GM21786 (cell line): Measurements from ENCODE around the gene TRAK1.

Source experiments
- ATAC-seq: cut with Tn5 transposase; IDR thresholded peaks from one replicate; pipeline ENCODE4 v1.9.1; 2021; ENCODE audit not compliant: unreplicated experiment

TRAK1 gene

DNA sequence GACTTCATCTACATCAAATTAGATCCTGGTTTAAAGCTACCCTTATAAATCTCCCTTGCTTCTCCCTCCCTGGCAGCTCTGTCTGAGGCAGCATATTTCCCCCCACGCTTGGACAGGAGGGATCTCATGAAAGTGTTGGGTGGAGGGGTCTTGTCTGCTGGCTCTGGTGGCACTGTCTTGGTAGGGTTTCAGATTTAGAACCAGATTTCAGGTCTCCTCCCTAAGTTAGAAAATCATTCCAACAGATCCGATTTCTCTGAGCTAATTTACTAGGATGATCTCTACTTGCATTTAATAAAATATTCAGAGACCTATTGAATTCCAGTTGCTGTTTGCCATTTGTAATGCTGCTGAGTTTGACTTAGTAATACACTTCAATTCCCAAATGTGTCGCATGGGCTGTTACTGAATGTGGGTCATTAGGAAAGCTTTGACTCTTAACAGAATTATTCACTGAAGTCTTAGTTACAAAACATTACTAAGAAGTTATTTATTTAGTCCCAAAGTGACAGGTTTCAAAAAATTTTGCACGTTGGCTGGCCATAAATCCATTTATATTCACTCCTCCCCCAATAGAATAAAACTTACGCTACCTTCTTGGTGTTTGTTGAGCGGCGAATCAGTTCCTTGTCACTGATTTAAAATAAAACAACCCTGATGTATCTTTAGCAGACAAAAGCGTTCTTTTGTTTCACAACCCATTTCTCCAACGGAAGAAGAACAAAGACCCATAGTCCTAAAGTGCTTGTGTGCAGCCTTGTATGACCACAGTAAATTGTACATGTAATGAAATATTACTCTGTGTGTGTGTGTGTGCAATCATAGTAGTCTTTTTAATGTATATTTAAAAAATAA, 84.5 kb downstream of the TRAK1 start:
- ATAC-seq, result no peak

DNA sequence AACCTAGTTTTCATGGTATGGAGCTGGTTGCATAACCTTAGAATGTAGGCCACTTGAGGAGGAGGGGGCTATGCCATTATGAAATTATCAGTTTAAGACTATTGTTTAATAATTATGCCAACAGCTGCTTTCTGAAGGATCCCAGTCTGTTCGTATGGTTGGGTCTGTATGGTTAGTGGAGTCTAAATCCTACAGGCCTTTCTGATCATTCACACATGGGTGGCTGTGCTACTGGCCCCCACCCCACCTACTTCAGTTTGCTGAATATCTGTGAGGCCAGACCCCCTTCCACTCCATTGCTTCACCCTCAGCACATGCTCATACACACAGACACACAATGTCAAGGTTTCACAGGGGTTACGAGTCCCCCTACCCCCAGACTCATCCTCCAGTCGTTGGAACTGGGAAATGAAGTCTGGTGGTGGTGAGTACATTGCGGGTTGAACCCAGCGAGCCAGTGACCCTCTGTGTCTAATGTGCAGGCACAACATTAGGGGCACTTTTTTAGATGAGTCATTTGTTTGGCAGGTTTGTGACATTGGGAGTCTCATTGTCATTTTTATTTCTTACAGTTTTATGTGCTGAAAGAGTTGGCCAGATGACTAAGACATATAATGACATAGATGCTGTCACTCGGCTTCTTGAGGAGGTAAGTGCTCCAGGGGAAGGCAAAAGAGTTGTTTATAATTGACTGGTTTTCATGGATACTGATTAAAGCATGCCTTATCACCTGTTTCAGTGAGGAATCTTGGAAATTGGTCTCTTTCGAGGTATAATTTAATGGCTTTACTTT, 85.3 kb downstream of the TRAK1 start:
- ATAC-seq, result no peak

DNA sequence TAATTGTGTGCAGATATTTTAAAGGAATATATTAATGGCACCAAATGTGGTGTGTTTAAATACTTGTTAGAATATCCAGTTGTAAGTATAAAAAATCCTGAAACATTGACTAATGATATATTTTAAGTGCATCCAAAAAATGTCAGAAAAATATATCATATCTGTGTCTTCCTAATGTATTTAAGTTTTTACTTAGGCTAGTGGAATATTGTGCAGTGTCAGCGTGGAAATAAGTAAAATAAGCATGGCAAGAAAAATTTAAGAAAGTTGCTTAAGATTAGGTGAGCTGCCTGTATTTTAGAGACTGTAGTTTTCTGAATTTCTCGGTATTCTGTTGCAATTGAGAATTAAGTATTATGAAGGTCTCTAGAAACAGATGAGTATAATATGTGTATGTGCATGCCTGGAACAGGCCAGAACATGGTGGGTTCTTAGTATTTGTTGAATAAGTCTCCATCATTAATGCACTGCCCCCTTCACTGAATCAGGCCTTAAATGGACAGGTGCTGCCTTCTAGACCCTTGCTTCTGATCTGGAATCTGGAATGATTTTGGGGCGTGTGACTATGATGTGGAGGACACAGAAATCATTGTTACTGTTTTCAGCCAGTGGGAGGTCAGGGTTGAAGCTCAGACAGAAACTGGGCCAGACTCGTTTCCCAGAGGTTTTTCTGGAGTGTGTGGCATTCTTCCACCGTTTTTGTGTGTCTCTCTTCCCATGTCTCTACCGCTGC, 86.1 kb downstream of the TRAK1 start:
- no peak for ATAC-seq

DNA sequence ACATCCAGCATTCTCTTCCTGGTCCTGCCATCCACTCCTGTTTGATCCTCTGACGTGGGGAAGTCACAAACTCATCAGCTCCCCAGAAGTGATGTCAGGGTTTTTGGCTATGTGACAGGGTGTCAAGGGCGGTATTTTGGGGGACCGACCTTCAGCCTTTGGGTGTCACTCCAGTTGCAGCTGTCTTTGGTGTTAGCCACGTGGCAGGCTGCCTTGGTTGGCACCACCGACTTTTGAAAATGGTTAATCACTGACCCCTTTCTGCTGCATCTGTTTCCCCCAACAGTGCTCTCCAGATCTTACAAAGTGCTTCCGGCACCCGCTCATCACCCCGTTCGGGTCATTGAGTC, 86.6 kb downstream of the TRAK1 start:
- ATAC-seq, result no peak

DNA sequence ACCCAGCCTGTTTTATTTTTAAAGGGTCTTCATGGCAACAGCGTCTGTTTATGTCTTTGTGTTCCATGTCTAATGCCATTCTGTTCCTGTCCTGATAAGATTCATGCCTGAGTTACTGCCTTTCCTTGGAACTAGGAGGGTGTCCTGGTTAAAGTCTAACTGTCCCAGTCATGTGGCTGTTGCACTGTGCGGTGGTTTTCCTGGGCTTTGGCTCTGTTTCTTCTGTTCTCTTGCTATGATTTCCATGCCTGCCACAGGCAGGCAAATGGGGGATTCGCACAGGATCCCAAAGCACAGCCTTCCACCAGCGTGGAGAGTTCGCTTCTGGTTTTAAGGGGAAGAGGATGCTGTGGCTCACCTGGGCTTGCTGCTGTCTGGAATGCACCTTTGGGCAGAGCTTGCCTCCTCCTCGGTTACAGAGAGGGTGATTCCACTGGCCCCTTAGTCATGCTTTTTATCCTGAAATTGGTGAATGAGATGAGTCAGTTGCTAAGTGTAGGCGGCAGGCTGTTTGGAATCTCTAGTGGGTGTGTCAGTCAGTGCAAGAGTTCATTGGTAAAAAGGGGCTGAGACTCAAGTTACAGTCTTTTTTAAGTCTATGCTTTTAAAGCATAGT, 88.1 kb downstream of the TRAK1 start:
- ATAC-seq, result no peak

DNA sequence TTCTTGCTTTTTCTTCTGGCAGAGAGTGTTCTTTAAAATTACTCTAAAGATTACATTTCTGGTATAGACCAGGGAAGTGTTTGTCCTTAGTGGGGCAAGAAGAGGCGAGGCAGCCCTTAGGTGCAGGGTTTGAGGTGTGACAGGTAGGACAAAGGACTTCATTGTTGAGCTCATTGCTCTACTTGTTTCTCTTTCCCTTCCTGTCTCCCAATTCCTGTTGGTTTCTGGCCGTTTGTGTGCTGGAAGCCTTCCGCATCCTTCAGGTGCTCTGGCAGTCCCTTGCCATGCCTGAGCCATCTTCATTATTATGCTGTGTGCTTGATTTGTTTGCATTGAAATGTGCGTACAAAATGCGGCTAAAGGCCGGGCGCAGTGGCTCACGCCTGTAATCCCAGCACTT, 89.7 kb downstream of the TRAK1 start:
- ATAC-seq, result no peak

DNA sequence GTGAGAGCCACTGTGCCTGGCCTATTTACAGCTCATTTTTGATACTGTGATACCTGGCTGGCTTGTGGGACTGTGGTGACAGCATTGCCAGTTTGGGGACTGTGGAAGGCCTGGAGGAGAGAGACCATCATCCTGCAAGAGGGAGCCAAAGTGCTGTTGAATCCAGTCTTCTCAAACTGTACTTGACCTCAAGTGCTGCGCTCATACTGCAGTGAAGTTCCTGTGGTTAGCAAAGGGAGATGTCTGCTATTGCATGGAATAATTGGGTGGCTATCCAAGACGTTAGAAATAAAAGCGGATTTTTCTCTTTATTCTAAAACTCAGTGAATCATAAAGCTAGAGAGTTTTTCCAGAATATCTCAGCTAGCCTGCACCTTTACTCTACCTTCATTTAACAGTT, 91.4 kb downstream of the TRAK1 start:
- no peak for ATAC-seq

DNA sequence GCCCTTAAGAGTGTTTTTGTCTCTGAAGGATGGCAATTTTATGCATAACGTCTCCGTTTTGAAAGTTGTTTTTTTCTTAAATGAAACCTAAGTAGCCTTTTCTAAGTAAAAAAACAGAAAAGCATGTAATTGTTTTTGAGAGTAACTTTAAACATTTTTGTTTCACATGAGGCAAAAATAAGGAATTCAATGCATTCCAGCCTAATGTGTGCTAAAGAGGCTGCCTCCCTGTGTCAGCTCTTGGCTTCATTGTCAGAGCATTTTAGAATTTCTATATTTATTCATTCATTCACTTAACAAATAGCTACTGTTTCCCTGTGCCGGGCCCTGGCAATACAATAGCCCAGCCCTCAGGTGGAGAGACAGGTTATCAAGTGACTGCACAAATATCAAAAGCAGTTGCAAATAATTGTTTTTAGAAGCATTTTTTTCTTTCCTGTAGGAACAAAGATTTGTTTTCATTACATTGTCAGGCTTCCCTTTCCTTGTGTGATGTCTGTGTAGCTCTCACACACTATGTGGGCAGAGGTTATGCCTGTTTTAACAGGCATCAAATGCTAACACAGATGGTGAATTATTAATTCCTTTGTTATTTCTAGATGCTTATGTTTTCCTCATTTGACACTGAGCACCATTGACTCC, 93.0 kb downstream of the TRAK1 start:
- no peak for ATAC-seq

DNA sequence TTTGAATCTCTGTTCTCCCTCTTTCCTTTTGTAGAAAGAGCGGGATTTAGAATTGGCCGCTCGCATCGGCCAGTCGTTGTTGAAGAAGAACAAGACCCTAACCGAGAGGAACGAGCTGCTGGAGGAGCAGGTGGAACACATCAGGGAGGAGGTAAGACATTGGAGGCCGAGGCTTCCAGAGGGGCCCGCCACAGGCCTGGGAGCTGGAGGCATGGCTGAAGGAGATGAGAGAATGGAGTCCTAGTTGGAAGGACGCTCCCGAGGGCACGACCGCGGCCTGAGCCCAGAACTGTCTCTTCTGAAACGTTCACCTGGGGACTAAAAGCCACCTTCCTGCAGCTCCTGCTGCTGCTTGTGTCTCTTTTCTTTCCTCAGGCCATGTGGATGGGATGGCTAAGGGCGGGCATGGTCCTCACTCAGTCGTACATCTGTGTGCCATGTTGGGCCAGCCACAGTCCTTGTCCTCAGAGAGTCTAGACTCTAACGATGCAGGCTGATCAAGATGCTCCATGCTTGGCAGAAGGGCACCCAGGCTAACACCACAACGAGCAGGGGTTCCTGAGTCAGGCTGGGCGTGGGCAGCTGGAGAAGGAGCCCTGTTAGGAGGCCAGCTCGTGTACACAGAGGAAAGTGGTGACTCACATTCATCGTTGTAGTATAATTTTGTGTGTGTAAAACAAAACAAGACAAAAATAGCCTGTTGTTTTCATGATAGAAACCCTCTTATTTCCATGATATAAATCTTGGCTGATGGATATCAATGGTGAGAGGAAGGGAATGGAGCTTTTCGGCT, 93.7 kb downstream of the TRAK1 start:
- ATAC-seq, result no peak

DNA sequence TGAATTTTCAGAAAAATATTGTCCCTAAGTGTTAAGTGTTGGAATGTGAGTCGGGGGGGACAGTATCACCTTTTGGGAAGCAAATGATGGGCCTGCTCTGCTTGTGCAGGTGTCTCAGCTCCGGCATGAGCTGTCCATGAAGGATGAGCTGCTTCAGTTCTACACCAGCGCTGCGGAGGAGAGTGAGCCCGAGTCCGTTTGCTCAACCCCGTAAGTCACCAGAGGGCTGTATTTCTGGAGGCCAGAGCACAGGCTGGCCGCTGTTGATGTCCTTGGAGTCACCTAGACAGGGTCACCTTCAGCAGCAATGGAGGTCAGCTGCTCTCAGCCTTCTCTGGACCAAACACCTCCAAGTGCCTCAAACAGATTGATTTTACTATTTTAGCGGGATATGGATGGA, 96.8 kb downstream of the TRAK1 start:
- no peak for ATAC-seq

DNA sequence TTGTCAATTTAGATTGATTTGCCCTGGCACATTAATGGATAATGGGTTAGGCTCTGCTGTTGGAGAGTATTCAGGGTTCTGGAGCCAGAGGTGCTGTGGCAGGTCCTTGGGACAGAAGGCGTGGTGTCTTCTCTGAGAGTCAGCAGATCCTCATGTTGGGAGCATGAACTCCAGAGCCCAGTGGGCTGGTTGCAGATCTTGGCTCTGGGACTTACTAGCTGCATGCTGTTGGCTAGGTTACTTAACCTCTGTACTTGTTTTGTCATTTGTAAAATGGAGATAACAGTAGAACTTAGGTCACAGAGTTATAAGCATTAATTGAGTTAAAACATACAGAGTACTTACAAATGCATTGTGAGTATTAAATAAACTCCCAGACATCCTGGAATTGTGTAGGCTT, 97.2 kb downstream of the TRAK1 start:
- ATAC-seq, result no peak

DNA sequence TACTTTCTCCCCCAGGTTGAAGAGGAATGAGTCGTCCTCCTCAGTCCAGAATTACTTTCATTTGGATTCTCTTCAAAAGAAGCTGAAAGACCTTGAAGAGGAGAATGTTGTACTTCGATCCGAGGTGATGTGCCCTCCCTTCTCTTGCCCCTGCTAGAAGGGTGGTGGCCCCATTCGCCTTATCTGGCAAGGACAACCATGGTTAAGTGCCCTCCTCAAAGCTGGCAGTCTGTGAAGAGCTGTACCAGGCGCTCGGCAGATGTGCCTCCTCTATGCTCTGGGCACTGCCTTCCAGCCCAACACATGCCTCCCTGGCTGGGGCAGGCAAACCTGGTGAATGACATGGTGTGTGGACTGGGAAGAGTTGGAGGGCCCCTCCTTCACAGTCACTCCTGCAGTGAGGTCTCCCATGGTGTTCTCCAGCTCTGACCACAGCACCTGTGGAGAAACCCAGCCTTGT, 97.9 kb downstream of the TRAK1 start:
- ATAC-seq, result no peak

DNA sequence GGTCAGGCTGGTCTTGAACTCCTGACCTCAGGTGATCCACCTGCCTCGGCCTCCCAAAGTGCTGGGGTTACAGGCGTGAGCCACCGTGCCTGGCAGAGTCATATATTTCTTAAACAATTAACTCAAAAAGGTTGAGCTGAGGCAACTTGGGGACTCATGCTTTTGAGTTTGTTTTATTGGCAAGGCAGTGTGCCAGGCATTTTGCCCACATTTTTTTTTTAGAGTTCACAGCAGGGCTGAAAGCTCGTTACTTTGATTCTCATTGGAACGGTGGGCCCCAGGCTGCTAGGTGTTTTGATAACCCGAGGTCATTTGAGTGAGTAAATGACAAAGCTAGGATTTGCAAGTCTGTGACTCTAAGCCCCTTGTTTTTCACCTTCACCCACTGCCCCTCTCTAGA, 98.6 kb downstream of the TRAK1 start:
- no peak for ATAC-seq

DNA sequence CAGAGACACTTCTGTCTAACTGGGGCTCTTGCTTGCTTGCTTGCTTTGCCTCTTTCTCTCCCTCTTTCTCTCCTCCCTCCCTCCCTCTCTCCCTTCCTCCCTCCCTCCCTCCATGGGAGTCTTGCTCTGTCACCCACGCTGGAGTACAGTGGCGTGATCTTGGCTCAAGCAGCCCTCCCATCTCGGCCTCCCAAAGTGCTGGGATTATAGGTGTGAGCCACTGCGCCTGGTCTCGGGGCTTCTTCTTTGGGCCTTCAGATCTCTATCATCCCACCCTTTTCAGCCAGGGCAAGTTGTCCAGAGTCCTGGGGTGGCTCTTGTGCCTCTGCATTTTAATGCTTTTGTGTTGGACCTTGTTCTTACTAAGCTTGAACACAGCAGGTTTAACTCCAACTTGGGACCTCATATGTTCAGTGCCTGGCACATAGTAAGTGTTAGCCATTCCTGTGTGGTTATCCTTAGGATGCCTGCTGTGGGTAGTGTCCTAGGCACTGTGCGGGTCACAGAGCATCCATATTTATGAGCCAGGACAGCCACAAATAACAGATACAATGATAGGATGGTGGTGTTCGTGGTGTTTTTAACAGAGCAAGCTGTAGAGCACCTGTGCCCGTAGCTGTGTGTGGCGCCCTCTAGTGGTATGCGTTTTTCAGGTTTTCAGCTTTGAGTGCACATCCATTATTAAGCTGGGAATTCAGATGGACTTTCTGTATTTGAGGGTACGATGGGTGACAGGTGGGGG, 99.7 kb downstream of the TRAK1 start:
- no peak for ATAC-seq

DNA sequence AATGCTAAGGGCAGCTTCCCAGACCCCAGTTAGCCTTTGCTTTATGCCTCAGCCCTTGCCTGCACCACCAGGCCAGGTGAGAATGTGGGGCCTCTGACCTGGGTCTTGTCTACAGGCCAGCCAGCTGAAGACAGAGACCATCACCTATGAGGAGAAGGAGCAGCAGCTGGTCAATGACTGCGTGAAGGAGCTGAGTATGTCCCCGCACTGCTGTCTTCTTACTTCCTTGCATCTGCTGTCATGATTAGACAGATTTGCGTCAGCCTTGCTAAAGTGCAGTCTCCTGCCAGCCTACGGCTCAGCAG, 100.2 kb downstream of the TRAK1 start:
- ATAC-seq, result no peak

DNA sequence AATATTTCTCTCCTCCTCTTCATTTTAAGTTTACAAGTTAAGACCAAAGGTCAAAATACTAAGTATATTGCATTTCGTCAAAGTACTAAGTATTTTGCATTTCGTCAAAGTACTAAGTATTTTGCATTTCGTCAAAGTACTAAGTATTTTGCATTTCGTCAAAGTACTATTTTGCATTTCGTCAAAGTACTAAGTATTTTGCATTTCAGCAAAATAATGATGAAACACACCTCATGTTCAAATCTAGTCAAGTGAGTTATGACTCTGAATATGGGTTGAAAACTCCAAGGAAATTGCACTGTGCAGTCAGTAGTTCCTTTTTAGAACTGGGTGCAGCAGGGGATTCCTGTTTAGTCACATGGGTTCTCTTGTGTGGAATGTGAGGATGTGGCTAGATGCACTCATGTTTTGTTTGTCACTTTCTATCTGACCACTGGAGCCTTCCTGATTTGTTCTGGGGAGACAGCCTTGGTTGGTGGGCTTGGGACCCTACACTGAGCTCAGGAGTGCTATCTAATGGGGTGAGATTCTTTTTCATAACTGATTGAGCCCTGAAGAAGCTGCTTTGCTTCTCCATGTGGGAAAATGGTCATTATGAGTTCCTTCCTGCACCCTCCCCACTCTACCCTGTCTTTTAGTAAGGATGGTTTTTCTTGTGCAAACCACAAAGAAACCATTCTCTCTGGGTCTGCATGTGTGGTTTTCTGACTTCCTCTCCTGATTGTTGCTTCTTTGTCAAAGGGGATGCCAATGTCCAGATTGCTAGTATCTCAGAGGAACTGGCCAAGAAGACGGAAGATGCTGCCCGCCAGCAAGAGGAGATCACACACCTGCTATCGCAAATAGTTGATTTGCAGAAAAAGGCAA, 101.4 kb downstream of the TRAK1 start:
- peak; percentile 36 for ATAC-seq

DNA sequence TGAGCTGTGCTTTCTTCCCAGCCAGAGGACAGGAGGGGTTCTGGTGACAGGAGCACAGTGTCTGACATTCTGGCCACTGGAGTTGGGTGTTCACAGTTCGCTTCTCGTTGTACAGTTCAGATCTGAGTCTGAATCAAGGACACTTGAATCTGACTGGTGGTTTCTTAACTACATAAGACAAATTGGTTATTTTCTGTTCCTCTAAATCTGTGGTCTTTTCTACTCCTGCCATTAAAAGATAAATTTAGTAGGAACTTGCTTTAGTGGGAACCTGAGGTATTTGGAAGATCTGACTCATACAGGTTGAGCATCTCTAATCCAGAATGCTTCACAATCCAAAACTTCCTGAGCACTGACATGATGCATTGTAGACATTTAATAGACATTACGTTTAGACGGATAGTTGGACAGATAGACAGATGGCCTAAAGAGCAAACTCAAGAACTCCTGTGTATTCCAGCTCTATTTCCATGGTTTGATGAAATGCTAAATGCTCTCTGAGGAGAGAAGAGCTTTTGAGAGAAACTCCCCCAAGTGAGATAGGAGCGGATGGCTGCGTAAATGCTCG, 103.9 kb downstream of the TRAK1 start:
- no peak for ATAC-seq

DNA sequence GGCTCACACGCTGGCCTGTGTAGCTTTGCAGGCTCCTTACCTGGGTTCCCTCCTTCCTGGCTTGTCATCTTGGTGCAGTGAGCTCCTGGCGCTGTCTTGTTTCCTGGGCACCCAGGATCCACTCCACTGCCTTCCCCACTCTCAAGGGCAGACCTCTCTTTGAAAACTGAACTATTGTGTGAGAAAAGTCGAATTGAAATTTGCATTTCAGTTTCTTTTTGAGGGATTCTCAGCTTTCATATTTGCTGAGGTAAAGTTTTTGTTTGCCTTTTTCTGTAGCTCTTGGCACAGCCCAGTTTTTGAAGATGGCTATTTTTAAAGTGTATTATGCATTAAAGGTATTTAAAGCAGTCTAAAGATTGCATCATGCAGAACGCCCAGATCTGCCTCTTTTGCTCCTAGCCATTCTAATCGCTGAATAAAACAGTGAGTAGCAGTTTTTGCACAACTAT, 104.7 kb downstream of the TRAK1 start:
- ATAC-seq, result peak; percentile 67
